HG03520 (cell line): ENCODE measurements around the gene FGD4.
A peak's percentile ranks its signal among the peaks of the same experiment; 100 is the strongest.

ENCODE experiments used
- ATAC-seq: cut with Tn5 transposase; IDR thresholded peaks from one replicate; pipeline ENCODE4 v1.9.1; 2021; ENCODE audit warnings: mild to moderate bottlenecking, moderate library complexity; ENCODE audit not compliant: unreplicated experiment

The FGD4 gene

GRCh38 chr12:32666018-32666417 lies 266.7 kb downstream of the FGD4 start:
- no peak for ATAC-seq

- ATAC-seq: no peak
Observed at GRCh38 chr12:32669584-32669983, 270.2 kb downstream of the FGD4 start.

GRCh38 chr12:32671930-32672780 lies 272.8 kb downstream of the FGD4 start:
- ATAC-seq: no peak

- ATAC-seq: peak; percentile 96
Observed at GRCh38 chr12:32679091-32679919, 279.9 kb downstream of the FGD4 start, which contains the start of gene DNM1L. Gene DNM1L, plus strand, starts transcription at chr12:32679301. Its CDS starts 63 bp downstream, at chr12:32679364.

DNA sequence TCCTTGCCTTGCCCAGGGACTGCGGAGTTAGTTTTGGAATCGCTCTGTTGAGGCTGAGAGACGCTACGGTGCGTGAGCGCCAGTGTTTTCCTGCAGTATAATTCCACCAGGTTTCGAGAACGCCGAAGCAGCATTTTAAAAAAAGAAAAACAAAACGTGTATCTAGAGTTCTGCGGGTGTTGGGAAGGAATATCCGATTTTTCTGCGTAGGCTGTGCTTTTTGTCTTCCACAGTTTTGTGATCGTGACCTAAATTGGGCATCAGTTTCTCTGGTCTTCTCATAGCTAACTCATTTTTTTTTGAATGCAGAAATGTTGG lies 280.5 kb downstream of the FGD4 start:
- ATAC-seq: no peak

GRCh38 chr12:32680787-32681186 lies 281.4 kb downstream of the FGD4 start:
- no peak for ATAC-seq

DNA sequence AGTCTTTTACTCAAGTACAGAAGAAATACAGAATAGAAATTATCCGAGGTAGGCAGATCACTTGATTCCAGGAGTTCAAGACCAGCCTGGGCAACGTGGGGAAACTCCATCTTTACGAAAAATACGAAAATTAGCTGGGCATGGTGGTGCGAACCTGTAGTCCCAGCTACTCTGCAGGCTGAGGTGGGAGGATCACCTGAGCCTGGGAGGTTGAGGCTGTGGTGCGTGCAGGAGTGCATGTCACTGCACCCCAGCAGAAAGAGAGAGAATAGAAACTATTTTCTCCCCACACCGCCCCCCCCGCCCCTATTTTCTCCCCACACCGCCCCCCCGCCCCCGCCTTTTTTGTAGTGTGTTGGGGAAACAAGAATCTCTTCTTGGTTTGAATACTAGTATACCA lies 281.9 kb downstream of the FGD4 start:
- no peak for ATAC-seq

DNA sequence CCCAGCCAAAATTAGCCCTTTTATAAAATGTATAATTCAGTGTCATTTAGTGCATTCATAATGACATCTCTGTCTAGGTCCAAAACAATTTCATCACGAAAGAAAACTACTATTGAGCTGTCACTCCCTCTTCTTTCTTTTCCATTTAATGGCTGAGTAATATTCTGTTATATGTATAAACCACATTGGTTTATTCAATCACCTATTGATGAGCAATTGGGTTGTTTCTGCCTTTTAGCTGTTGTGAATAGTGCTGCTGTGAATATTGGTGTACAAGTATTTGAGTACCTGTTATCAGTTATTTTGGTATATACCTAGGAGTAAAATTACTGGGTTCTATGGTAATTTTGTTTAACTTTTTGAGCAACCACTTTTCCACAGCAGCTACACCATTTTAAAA lies 287.0 kb downstream of the FGD4 start:
- no peak for ATAC-seq

- ATAC-seq: no peak
Observed at GRCh38 chr12:32688786-32689185, 289.4 kb downstream of the FGD4 start.

GRCh38 chr12:32690927-32691326 lies 291.6 kb downstream of the FGD4 start:
- ATAC-seq: no peak

- no peak for ATAC-seq
Observed at GRCh38 chr12:32692358-32692757, 293.0 kb downstream of the FGD4 start.

GRCh38 chr12:32693036-32693435 lies 293.7 kb downstream of the FGD4 start:
- no peak for ATAC-seq
